HepG2 (cell line): ENCODE measurements around the gene BAZ1A. TPM values are rescaled to one million over a fixed set of nuclear protein-coding genes. Genes with fewer than 3 reads are reported as not detected.

ENCODE experiments used
- CC2D1A ChIP-seq: sonication (generic); formaldehyde crosslinking; IDR thresholded peaks from 2 replicates; pipeline ENCODE4 v1.8.1; 2023; ENCODE audit warnings: mild to moderate bottlenecking, missing genetic modification reagents
- DR1 ChIP-seq: sonication (generic); formaldehyde crosslinking; IDR thresholded peaks from 2 replicates; pipeline ENCODE4 v1.8.0; 2021; ENCODE audit warnings: mild to moderate bottlenecking, missing genetic modification reagents, inconsistent platforms
- HOXA7 ChIP-seq: sonication (generic); formaldehyde crosslinking; IDR thresholded peaks from 2 replicates; pipeline ENCODE4 v1.8.1; 2022; ENCODE audit warnings: mild to moderate bottlenecking, missing genetic modification reagents, moderate library complexity
- MAFK ChIP-seq, 2 experiments: IDR thresholded peaks in 1 of 2; conservative IDR thresholded peaks in 1 of 2; 2 replicates each; pipeline ENCODE4 v1.6.1; 2011; ENCODE audit warnings: improper control_type of control experiment in 2 of 2, low read length in 2 of 2
- MXI1 ChIP-seq: IDR thresholded peaks from 3 replicates; pipeline ENCODE4 v1.6.1; 2012; ENCODE audit warnings: low read depth, low read length, inconsistent platforms, borderline replicate concordance
- NR2F6 ChIP-seq, 2 experiments: IDR thresholded peaks; 2 replicates each; pipeline ENCODE4 v1.6.1; 2016; ENCODE audit warnings: antibody characterized with exemption in 1 of 2, mild to moderate bottlenecking in 1 of 2
- NR3C1 ChIP-seq: sonication (generic); formaldehyde crosslinking; IDR thresholded peaks from 2 replicates; pipeline ENCODE4 v1.4.0; 2020; ENCODE audit warnings: missing genetic modification reagents
- PTBP1 ChIP-seq: fragments of 200-400 bp; formaldehyde crosslinking; IDR thresholded peaks from 2 replicates; pipeline ENCODE4 v1.6.1; 2018; ENCODE audit warnings: low read length, low read depth; ENCODE audit not compliant: poor library complexity, severe bottlenecking
- SNRNP70 ChIP-seq: fragments of 200-400 bp; formaldehyde crosslinking; IDR thresholded peaks from 2 replicates; pipeline ENCODE4 v1.6.1; 2017; ENCODE audit warnings: mild to moderate bottlenecking, low read depth, low read length, moderate library complexity
- SPEN ChIP-seq: sonication (generic); formaldehyde crosslinking; IDR thresholded peaks from 2 replicates; pipeline ENCODE4 v1.5.1; 2020; ENCODE audit warnings: low read depth, mild to moderate bottlenecking, missing genetic modification reagents
- TP53 ChIP-seq: sonication (generic); formaldehyde crosslinking; conservative IDR thresholded peaks from 2 replicates; pipeline ENCODE4 v1.4.0; 2020; ENCODE audit warnings: missing genetic modification reagents
- ZBTB38 ChIP-seq: sonication (generic); formaldehyde crosslinking; IDR thresholded peaks from 2 replicates; pipeline ENCODE4 v1.5.1; 2020; ENCODE audit warnings: mild to moderate bottlenecking, missing genetic modification reagents
- ZFP1 ChIP-seq: IDR thresholded peaks from 2 replicates; pipeline ENCODE4 v1.6.1; 2016
- ZFP37 ChIP-seq: sonication (generic); formaldehyde crosslinking; IDR thresholded peaks from 2 replicates; pipeline ENCODE4 v1.4.0; 2020; ENCODE audit warnings: missing genetic modification reagents, borderline replicate concordance
- ZKSCAN5 ChIP-seq: sonication (generic); formaldehyde crosslinking; IDR thresholded peaks from 2 replicates; pipeline ENCODE4 v1.5.1; 2020; ENCODE audit warnings: mild to moderate bottlenecking, missing genetic modification reagents
- polyA plus RNA-seq, 8 experiments: library from polyadenylated mRNA; depleted of rRNA in 3 of 8; stranded (reverse) in 7 of 8; unstranded in 1 of 8; fragments of >200 nt; fragmentation: Illumina TruSeq in 4 of 8; extraction: Trizol in 4 of 8; gene quantifications; 2 replicates each; pipeline versions ENCODE4 v1.2.1 to v1.2.3, GENCODE V29; 2011 to 2016; ENCODE audit warnings: low read depth in 4 of 8, missing spikeins in 1 of 8, mixed read lengths in 1 of 8; ENCODE audit not compliant: insufficient read depth in 1 of 8
- total RNA-seq, 5 experiments: library from RNA; depleted of rRNA; stranded (reverse); fragments of >200 nt; fragmentation: Illumina TruSeq; extraction: Trizol; gene quantifications; 2 replicates each; pipeline ENCODE4 v1.2.3, GENCODE V29; 2016; ENCODE audit warnings: low read depth in 1 of 5
- TF ChIP-seq, protein P1 (sequence below): sonication (generic); formaldehyde crosslinking; IDR thresholded peaks from 2 replicates; pipeline ENCODE4 v1.4.0; 2020; ENCODE audit warnings: missing genetic modification reagents, low read depth, mild to moderate bottlenecking, borderline replicate concordance
- TF ChIP-seq, protein P2 (sequence below), 2 experiments: sonication (generic) in 1 of 2; formaldehyde crosslinking in 1 of 2; IDR thresholded peaks; 2 replicates each; pipeline versions ENCODE4 v1.5.1 to v1.6.1; 2011 to 2020; ENCODE audit warnings: borderline replicate concordance in 1 of 2, low read depth in 1 of 2, low read length in 1 of 2, mild to moderate bottlenecking in 1 of 2, missing genetic modification reagents in 1 of 2, moderate library complexity in 1 of 2
- TF ChIP-seq, protein P3 (sequence below): sonication (generic); formaldehyde crosslinking; IDR thresholded peaks from 2 replicates; pipeline ENCODE4 v1.8.1; 2023; ENCODE audit warnings: mild to moderate bottlenecking, moderate library complexity, missing genetic modification reagents
- TF ChIP-seq, protein P4 (sequence below): sonication (generic); formaldehyde crosslinking; IDR thresholded peaks from 2 replicates; pipeline ENCODE4 v1.5.0; 2020; ENCODE audit warnings: missing genetic modification reagents
- TF ChIP-seq, protein P5 (sequence below): sonication (generic); formaldehyde crosslinking; IDR thresholded peaks from 2 replicates; pipeline ENCODE4 v1.4.0; 2020; ENCODE audit warnings: missing genetic modification reagents; ENCODE audit errors: not compliant biosample characterization
- TF ChIP-seq, protein P6 (sequence below): sonication (generic); formaldehyde crosslinking; IDR thresholded peaks from 2 replicates; pipeline ENCODE4 v1.5.0; 2020; ENCODE audit warnings: mild to moderate bottlenecking, missing genetic modification reagents

The BAZ1A gene
- total and polyA plus RNA-seq, 2 of the 13 experiments (the other 11 are each of a cell fraction or from before 2014, with no cell fraction given) = 20.9 to 56.8 TPM

DNA sequence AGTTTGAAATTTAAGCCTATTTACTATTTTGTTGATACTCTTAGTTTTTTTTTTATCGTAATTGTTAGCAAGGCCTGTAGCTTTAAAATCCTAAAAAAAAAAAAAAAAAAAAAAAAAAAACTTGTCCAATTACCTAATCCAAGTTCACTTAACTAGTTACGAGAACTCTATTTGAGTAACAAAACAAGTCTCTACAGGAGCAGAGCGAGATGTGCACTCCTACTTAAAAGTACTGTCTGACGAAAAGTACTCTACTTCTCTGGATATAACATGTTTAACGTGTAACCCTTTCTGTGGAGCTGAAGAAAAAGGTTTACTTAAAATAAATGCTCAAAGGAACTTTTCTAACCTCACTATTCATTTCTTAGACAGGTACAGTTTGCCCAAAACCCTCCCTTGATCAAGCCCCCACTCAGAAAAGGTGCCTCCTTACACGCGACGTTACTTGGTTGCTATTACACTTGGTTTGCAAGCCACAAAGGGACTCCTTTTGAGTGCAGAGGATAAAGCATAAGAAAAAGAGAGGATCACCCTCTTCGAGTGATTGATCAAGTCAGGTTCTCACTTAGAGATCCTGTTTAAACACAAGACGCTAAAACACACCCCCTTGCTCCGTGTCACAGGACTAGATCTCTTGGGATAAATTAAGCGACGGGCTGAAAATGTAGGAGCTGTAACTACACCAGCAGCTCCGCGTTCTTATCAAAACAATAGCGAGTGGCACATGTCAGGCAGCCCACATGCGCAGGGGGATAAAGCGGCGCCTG is 2.2 kb downstream of the BAZ1A start (continued):
- TF ChIP-seq, protein P1, sequence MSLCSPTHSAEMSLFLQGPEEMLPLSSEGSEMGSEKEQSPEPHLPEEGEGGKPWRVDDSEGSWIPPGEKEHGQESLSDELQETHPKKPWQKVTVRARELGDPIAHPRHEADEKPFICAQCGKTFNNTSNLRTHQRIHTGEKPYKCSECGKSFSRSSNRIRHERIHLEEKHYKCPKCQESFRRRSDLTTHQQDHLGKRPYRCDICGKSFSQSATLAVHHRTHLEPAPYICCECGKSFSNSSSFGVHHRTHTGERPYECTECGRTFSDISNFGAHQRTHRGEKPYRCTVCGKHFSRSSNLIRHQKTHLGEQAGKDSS (CRISPR knock-in tag) = no peak
- TF ChIP-seq, protein P2, sequence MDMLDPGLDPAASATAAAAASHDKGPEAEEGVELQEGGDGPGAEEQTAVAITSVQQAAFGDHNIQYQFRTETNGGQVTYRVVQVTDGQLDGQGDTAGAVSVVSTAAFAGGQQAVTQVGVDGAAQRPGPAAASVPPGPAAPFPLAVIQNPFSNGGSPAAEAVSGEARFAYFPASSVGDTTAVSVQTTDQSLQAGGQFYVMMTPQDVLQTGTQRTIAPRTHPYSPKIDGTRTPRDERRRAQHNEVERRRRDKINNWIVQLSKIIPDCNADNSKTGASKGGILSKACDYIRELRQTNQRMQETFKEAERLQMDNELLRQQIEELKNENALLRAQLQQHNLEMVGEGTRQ (IDR thresholded peaks at IDR 0.05; ENCODE audit: low read depth, low read length) = no peak
- TF ChIP-seq, protein P2 (CRISPR knock-in tag; IDR thresholded peaks at IDR 0.05; ENCODE audit: borderline replicate concordance) = no peak
- TF ChIP-seq, protein P3, sequence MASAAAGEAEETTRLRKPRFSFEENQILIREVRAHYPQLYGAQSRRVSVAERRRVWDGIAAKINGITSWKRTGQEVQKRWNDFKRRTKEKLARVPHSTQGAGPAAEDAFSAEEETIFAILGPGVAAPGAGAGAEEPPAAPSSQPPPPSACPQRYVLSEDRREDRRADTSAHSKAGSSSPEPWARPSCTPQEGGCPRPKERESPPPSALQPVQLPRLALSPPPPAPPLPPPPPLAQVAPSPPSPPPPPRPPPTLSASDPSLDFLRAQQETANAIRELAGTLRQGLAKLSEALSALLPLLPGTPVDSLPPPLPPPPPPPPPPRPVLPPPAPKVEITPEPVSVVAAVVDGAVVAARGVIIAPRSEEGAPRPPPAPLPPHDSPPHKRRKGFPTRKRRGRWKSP (CRISPR knock-in tag) = no peak
- TF ChIP-seq TP53 (CRISPR knock-in tag) (no peak), NR3C1 (CRISPR knock-in tag) (no peak), HOXA7 (CRISPR knock-in tag) (no peak), SNRNP70 (no peak), NR2F6 (IDR thresholded peaks at IDR 0.05) (no peak), NR2F6 (CRISPR knock-in tag; IDR thresholded peaks at IDR 0.05) (peak; percentile 15; the same call in 1 of the 2 replicates), PTBP1 (no peak), SPEN (no peak), ZBTB38 (CRISPR knock-in tag) (no peak), CC2D1A (CRISPR knock-in tag) (no peak), ZFP37 (CRISPR knock-in tag) (0 out of 2 replicates have a peak, but pooled peaks have one; percentile 12), MXI1 (peak; percentile 81), ZFP1 (0 out of 2 replicates have a peak, but pooled peaks have one; percentile 1), MAFK (conservative IDR thresholded peaks at IDR 0.05 in 1 of 2, IDR thresholded peaks at IDR 0.05 in 1 of 2; ENCODE audit: low read length in 2 of 2) (no peak), ZKSCAN5 (no peak), DR1 (no peak)
- TF ChIP-seq, protein P4, sequence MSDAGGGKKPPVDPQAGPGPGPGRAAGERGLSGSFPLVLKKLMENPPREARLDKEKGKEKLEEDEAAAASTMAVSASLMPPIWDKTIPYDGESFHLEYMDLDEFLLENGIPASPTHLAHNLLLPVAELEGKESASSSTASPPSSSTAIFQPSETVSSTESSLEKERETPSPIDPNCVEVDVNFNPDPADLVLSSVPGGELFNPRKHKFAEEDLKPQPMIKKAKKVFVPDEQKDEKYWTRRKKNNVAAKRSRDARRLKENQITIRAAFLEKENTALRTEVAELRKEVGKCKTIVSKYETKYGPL (CRISPR knock-in tag) = no peak
- TF ChIP-seq, protein P5, sequence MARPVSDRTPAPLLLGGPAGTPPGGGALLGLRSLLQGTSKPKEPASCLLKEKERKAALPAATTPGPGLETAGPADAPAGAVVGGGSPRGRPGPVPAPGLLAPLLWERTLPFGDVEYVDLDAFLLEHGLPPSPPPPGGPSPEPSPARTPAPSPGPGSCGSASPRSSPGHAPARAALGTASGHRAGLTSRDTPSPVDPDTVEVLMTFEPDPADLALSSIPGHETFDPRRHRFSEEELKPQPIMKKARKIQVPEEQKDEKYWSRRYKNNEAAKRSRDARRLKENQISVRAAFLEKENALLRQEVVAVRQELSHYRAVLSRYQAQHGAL (CRISPR knock-in tag) = no peak
- TF ChIP-seq, protein P6, sequence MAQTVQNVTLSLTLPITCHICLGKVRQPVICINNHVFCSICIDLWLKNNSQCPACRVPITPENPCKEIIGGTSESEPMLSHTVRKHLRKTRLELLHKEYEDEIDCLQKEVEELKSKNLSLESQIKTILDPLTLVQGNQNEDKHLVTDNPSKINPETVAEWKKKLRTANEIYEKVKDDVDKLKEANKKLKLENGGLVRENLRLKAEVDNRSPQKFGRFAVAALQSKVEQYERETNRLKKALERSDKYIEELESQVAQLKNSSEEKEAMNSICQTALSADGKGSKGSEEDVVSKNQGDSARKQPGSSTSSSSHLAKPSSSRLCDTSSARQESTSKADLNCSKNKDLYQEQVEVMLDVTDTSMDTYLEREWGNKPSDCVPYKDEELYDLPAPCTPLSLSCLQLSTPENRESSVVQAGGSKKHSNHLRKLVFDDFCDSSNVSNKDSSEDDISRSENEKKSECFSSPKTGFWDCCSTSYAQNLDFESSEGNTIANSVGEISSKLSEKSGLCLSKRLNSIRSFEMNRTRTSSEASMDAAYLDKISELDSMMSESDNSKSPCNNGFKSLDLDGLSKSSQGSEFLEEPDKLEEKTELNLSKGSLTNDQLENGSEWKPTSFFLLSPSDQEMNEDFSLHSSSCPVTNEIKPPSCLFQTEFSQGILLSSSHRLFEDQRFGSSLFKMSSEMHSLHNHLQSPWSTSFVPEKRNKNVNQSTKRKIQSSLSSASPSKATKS (CRISPR knock-in tag) = no peak
